ENCODE measurements around the gene LOXL1.
"Not testable (repeated sequence)": the region's sequence is repeated elsewhere in the genome, so short reads cannot be mapped to it uniquely, and the experiment has no call there.

The LOXL1 gene

GRCh38 chr15:73954188-73955145 lies 28.2 kb downstream of the LOXL1 start:
- DNase-seq: no peak

GRCh38 chr15:73955326-73955725 lies 29.1 kb downstream of the LOXL1 start:
- DNase-seq: no peak

GRCh38 chr15:73955861-73956742 lies 29.8 kb downstream of the LOXL1 start:
- no peak for DNase-seq

DNA sequence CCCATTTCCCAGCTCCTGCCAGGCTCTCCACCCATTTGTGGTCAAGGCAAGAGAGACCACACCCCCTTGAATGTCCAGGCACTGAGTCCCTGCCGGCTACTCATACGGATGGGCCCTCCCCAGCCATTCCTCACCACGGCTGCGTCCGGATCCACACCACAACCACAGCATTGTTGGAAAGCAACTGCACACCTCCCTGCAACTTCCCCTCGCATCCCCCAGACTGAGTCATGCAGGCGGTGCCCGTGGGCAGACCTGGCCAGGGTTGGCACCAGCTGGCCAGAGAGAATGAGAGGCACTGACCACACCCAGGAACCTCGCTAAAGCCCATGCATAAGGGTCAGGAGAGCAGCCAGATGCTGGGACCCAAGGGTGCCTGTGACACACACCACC lies 30.5 kb downstream of the LOXL1 start:
- DNase-seq: no peak

- no peak for DNase-seq
These were observed 31.0 kb downstream of the LOXL1 start for GRCh38 chr15:73957276-73957675.

GRCh38 chr15:73957785-73958184 lies 31.5 kb downstream of the LOXL1 start:
- DNase-seq: no peak

- no peak for DNase-seq
These were observed 32.8 kb downstream of the LOXL1 start for GRCh38 chr15:73959012-73959581.

GRCh38 chr15:73959801-73960200 lies 33.5 kb downstream of the LOXL1 start:
- DNase-seq: no peak

DNA sequence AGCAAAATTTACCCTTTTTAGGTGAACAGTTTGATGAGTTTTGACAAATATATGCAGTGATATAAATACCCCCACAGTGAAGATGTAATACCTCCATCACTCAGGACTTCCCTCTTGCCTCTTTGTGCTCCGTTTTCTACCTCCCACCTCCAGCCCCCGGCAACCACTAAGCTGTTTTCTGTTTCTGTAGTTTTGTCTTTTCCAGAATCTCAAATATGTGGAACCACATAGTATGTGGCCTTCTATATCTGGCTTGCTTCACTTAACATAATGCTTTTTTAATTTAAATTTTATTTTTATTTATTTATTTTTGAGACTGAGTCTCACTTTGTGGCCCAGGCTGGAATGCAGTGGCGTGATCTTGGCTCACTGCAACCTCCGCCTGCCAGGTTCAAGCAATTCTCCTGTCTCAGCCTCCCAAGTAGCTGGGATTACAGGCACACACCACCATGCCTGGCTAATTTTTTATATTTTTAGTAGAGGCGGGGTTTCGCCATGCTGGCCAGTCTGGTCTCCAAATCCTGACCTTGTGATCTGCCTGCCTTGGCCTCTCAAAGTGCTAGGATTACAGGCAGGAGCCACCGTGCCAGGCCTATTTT lies 34.3 kb downstream of the LOXL1 start:
- DNase-seq: not testable (repeated sequence)

DNA sequence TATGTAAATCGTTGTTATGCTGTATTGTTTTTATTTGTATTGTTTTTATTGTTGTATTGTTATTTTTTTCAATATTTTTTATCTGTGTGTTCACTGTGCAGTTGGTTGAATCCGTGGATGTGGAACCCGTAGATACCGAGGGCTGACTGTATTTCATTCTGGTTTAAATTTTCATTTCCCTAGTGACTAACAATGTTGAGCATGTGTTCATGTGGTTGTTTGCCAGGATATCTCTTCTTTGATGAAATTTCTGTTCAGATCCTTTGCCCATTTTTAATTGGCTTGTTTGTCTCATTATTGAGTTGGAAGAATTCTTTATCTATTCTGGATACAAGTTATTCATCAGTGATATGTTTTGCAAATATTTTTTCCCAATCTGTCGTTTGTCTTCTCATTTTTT lies 36.2 kb downstream of the LOXL1 start:
- DNase-seq: no peak

GRCh38 chr15:73964736-73965093 lies 38.5 kb downstream of the LOXL1 start:
- peak; percentile 53 for DNase-seq

DNA sequence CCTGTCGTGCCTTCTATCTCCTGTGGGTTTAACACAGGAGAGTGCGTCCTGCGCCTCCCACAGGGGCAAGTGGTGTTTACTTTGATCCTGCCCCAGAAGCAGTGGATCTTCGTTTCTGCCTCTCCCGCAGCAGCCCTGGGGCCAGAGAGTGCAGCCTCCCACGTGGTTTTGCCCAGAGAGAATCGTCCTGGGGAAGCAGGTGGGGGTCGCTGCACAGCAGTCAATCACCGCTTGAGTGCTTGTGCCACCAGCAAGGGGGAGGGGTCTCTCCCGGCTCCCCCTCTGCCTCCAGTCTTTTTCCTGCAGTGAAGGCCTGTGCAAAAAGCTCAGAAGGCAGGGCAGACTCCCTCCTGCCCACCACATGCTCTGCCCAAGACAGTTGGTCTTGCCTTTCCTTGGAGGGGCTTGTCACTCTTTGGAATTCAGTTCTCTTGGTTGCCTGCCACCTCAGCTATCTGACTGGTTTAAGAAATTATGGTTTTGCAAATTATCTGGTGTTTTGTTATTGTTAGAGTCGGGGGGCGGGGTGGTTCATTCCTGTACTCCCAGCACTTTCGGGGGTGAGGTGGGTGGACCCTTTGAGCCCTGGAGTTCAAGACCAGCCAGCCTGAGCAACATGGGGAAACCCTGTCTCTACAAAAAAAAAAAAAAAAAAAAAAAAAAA lies 39.0 kb downstream of the LOXL1 start:
- DNase-seq: no peak

- no peak for DNase-seq
These were observed 39.5 kb downstream of the LOXL1 start for GRCh38 chr15:73965758-73966113.

DNA sequence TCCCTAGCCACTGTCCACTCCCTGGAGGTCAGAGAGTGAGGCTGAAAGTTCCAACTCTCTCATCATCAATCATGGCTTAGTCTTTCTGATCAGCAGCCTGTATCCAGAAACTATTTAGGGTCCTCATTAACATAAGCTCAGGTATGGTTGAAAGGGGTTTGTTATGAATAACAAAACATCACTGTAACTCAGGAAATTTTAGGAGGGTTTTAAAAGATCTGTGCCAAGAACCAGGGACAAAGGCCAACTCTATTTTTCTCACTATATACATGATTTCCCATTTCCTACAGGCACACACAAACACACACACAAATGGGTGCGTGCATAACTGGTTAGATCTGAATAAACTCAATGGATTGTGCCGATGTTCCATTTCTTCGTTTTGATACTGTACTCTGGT lies 42.2 kb downstream of the LOXL1 start:
- DNase-seq: no peak

GRCh38 chr15:73969151-73969759 lies 43.0 kb downstream of the LOXL1 start:
- DNase-seq: no peak

GRCh38 chr15:73972984-73973682 lies 46.9 kb downstream of the LOXL1 start:
- DNase-seq: peak; percentile 78

GRCh38 chr15:73973683-73974200 lies 47.5 kb downstream of the LOXL1 start:
- DNase-seq: not testable (repeated sequence)

- DNase-seq: not testable (repeated sequence)
These were observed 49.3 kb downstream of the LOXL1 start for GRCh38 chr15:73975440-73976125.

DNA sequence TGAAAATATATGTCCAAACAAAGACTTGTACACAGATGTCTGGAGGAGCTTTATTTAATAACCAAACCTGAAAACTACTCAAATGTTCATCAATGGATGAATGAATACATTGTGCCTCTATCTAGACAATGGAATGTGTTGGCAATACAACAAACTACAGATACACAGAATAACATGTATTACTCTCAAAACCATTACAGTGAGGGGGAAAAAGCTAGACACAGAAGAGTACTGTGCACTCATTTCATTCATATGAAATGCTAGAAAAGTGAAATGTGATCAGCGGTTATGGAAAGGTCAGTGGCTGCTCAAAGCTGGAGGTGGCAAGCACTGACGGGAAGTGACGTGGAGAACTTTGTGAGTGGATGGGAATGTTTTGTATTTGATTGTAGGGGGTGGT lies 52.6 kb downstream of the LOXL1 start:
- DNase-seq: no peak

DNA sequence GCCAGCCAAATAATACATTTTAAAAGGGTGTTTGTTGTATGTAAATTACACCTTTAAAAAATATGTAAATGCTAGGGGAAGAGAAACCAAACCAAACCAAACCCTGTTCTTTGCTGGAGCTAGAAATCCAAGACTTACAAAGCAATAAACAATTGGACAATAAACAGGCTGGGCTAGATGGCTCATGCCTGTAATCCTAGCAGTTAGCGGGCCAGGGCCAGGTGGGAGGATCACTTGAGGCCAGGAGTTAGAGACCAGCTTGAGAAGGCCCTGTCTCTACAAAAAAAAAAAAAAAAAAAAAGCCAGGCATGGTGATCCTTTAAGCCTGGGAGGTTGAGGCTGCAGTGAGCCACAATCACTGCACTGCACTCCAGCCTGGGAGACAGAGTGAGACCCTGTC lies 53.4 kb downstream of the LOXL1 start:
- DNase-seq: no peak

Data from NCI-H345 (cell line).